Loucy (cell line): Measurements from ENCODE around the gene CCDC60.
"Not testable (repeated sequence)": the region's sequence is repeated elsewhere in the genome, so short reads cannot be mapped to it uniquely, and the experiment has no call there.

Experiments
- H2AFZ ChIP-seq: fragments of 200-600 bp; sonication (generic); 2 replicates; pipeline ENCODE4 v1.6.0; 2016; ENCODE audit warnings: antibody characterized with exemption, mild to moderate bottlenecking, low read length, moderate library complexity
- H3F3A ChIP-seq: fragments of 200-600 bp; 2 replicates; pipeline ENCODE4 v1.6.0; 2016; ENCODE audit warnings: antibody characterized with exemption, low read depth, mild to moderate bottlenecking
- H3K27me3 ChIP-seq: fragments of 200-600 bp; sonication (generic); 2 replicates; pipeline ENCODE4 v1.6.1; 2014; ENCODE audit warnings: low read length, mild to moderate bottlenecking; ENCODE audit not compliant: insufficient read depth, poor library complexity, severe bottlenecking
- H3K36me3 ChIP-seq: fragments of 200-600 bp; sonication (generic); 2 replicates; pipeline ENCODE4 v1.6.1; 2016; ENCODE audit warnings: low read length; ENCODE audit not compliant: insufficient read depth
- H3K4me1 ChIP-seq: fragments of 200-600 bp; sonication (generic); 2 replicates; pipeline ENCODE4 v1.5.1; 2014; ENCODE audit warnings: low read length, mild to moderate bottlenecking; ENCODE audit not compliant: insufficient read depth, poor library complexity, severe bottlenecking
- H3K4me2 ChIP-seq: fragments of 200-600 bp; sonication (generic); 2 replicates; pipeline ENCODE4 v1.6.0; 2014; ENCODE audit warnings: antibody characterized with exemption, low read length, low read depth, mild to moderate bottlenecking; ENCODE audit not compliant: poor library complexity, severe bottlenecking
- H3K4me3 ChIP-seq: fragments of 200-600 bp; sonication (generic); 2 replicates; pipeline ENCODE4 v1.5.1; 2014; ENCODE audit warnings: low read length, mild to moderate bottlenecking, mixed read lengths; ENCODE audit not compliant: poor library complexity, severe bottlenecking
- H3K79me2 ChIP-seq: fragments of 200-600 bp; sonication (generic); 2 replicates; pipeline ENCODE4 v1.6.1; 2014; ENCODE audit warnings: low read length; ENCODE audit not compliant: insufficient read depth
- H3K9ac ChIP-seq: fragments of 200-600 bp; sonication (generic); 2 replicates; pipeline ENCODE4 v1.6.0; 2014; ENCODE audit warnings: mild to moderate bottlenecking, low read depth, low read length, moderate library complexity; ENCODE audit not compliant: poor library complexity, severe bottlenecking
- H3K9me2 ChIP-seq: fragments of 200-600 bp; sonication (generic); replicated peaks from 2 replicates; pipeline ENCODE4 v1.6.1; 2016; ENCODE audit warnings: low read depth, low read length, mixed read lengths
- H3K9me3 ChIP-seq: fragments of 200-600 bp; sonication (generic); 2 replicates; pipeline ENCODE4 v1.6.1; 2014; ENCODE audit warnings: mild to moderate bottlenecking, antibody characterized with exemption, low read length, low read depth; ENCODE audit not compliant: insufficient read depth
- H4K20me1 ChIP-seq: fragments of 200-600 bp; sonication (generic); 2 replicates; pipeline ENCODE4 v1.6.0; 2014; ENCODE audit warnings: antibody characterized with exemption, low read length, mild to moderate bottlenecking; ENCODE audit not compliant: insufficient read depth, poor library complexity, severe bottlenecking
- CTCF ChIP-seq: fragments of 200-600 bp; sonication (generic); conservative IDR thresholded peaks from 2 replicates; pipeline ENCODE4 v1.5.1; 2014; ENCODE audit warnings: mild to moderate bottlenecking, antibody characterized with exemption, low read length
- EZH2phosphoT487 ChIP-seq: fragments of 200-600 bp; IDR thresholded peaks from 2 replicates; pipeline ENCODE4 v1.6.1; 2018; ENCODE audit warnings: antibody characterized with exemption, mild to moderate bottlenecking, moderate library complexity, borderline replicate concordance

CCDC60 gene

GRCh38 chr12:119343130-119343529 is 8.6 kb downstream of the CCDC60 start:
- H2AFZ ChIP-seq = no peak overlapping the region
- H3K4me3 ChIP-seq = no peak overlapping the region
- H3K9me3 ChIP-seq = peaks cover 9% of the 10 kb centered on the region; the same call in 1 of the 2 replicates
- H3K4me2 ChIP-seq = no peak overlapping the region
- H3K36me3 ChIP-seq = no peaks in the 10 kb centered on the region
- TF ChIP-seq EZH2phosphoT487 = no peak
- TF ChIP-seq CTCF = no peak
- H4K20me1 ChIP-seq = no peaks in the 10 kb centered on the region
- no peaks in the 10 kb centered on the region for H3K9me2 ChIP-seq
- no peaks in the 10 kb centered on the region for H3F3A ChIP-seq
- no peaks in the 10 kb centered on the region for H3K27me3 ChIP-seq
- H3K9ac ChIP-seq = no peak overlapping the region
- no peaks in the 10 kb centered on the region for H3K79me2 ChIP-seq
- H3K4me1 ChIP-seq = no peaks in the 10 kb centered on the region

- Histone ChIP-seq H3K9me3 (0 out of 2 replicates have a peak, but pooled peaks cover 8% of the 10 kb centered on the region), H3K4me2 (no peak overlapping the region)
- TF ChIP-seq EZH2phosphoT487 (no peak), CTCF (no peak)
These were observed 19.6 kb downstream of the CCDC60 start for GRCh38 chr12:119354172-119354571.

GRCh38 chr12:119360366-119360765 is 25.8 kb downstream of the CCDC60 start:
- not testable (repeated sequence) for H3K36me3 ChIP-seq, H3K27me3 ChIP-seq, H3K9me2 ChIP-seq, H3K79me2 ChIP-seq, H3F3A ChIP-seq, H3K4me2 ChIP-seq, H3K4me1 ChIP-seq, H4K20me1 ChIP-seq, H2AFZ ChIP-seq, H3K9me3 ChIP-seq, H3K9ac ChIP-seq, H3K4me3 ChIP-seq

More at GRCh38 chr12:119354172-119354571, 19.6 kb downstream of the CCDC60 start:
- H3K4me3 ChIP-seq = no peak overlapping the region
- no peaks in the 10 kb centered on the region for H3K4me1 ChIP-seq
- no peaks in the 10 kb centered on the region for H4K20me1 ChIP-seq
- H2AFZ ChIP-seq = no peak overlapping the region
- no peaks in the 10 kb centered on the region for H3F3A ChIP-seq
- H3K9me2 ChIP-seq = no peaks in the 10 kb centered on the region
- no peak overlapping the region for H3K9ac ChIP-seq
- H3K36me3 ChIP-seq = no peaks in the 10 kb centered on the region
- H3K27me3 ChIP-seq = no peaks in the 10 kb centered on the region
- H3K79me2 ChIP-seq = no peaks in the 10 kb centered on the region

GRCh38 chr12:119363037-119363436 is 28.5 kb downstream of the CCDC60 start:
- Histone ChIP-seq H3K4me3 (no peak overlapping the region), H3K27me3 (no peaks in the 10 kb centered on the region), H4K20me1 (no peaks in the 10 kb centered on the region), H3F3A (no peaks in the 10 kb centered on the region), H3K9me2 (no peaks in the 10 kb centered on the region), H3K79me2 (no peaks in the 10 kb centered on the region), H3K9me3 (no peaks in the 10 kb centered on the region; the same call in 1 of the 2 replicates), H3K36me3 (no peaks in the 10 kb centered on the region), H2AFZ (no peak overlapping the region), H3K9ac (no peak overlapping the region), H3K4me2 (no peak overlapping the region), H3K4me1 (no peaks in the 10 kb centered on the region)
- TF ChIP-seq CTCF (no peak), EZH2phosphoT487 (no peak)
